H1 (cell line): ENCODE measurements around the gene CD4. TPM values are rescaled to one million over a fixed set of nuclear protein-coding genes. Genes with fewer than 3 reads are reported as not detected.

Experiments used
- CHD7 ChIP-seq: fragments of 300-600 bp; sonication (generic); IDR thresholded peaks from 2 replicates; pipeline ENCODE4 v1.7.1; 2012; ENCODE audit warnings: low read length, moderate library complexity, mild to moderate bottlenecking, inconsistent platforms; ENCODE audit not compliant: insufficient replicate concordance
- GTF2F1 ChIP-seq: IDR thresholded peaks from 2 replicates; pipeline ENCODE4 v1.6.1; 2012; ENCODE audit warnings: low read depth, low read length, improper control_type of control experiment, borderline replicate concordance
- SRF ChIP-seq: IDR thresholded peaks from 2 replicates; pipeline ENCODE4 v1.6.1; 2011; ENCODE audit warnings: mild to moderate bottlenecking, low read depth, low read length, moderate library complexity
- polyA plus RNA-seq, 7 experiments: library from polyadenylated mRNA; depleted of rRNA in 3 of 7; stranded (reverse) in 5 of 7; unstranded in 2 of 7; fragments of >200 nt in 5 of 7; fragments of 200-250 nt in 2 of 7; gene quantifications; 1 replicate in 5 of 7; 2 replicates in 1 of 7; 4 replicates in 1 of 7; pipeline versions ENCODE4 v1.2.1 to v1.2.3, GENCODE V29; 2011 to 2013; ENCODE audit warnings: missing spikeins in 2 of 7, mixed read lengths in 2 of 7
- total RNA-seq: library from RNA; stranded (reverse); fragmentation: NEBNext Ultra II Directional; extraction: Animal tissue kit (Norgen Biotek cat#: 25700); gene quantifications from 2 replicates; pipeline ENCODE4 v1.2.1, GENCODE V29; 2021

The CD4 gene
- total and polyA plus RNA-seq, 2 of the 8 experiments (the other 6 are each of a cell fraction or from before 2014, with no cell fraction given): 3.4 to 5.1 TPM

- TF ChIP-seq CHD7 (no peak), GTF2F1 (no peak), SRF (no peak)
Observed at GRCh38 chr12:6758506-6759095, 30.7 kb upstream of the CD4 start (continued).
